Mesenchymal stem cell (in vitro differentiated cells and primary cell): ENCODE measurements around the gene MBNL2.
A peak's percentile ranks its signal among the peaks of the same experiment; 100 is the strongest.

ENCODE experiments used
- DNase-seq: peaks from one replicate; pipeline ENCODE4 v3.0.0-alpha.2; 2013
- H2AFZ ChIP-seq: one replicate; pipeline ENCODE4 v1.6.1; 2013; ENCODE audit warnings: low read depth, mild to moderate bottlenecking, control low read depth, inconsistent platforms, low read length, moderate library complexity
- H2AK5ac ChIP-seq: 2 replicates; pipeline ENCODE4 v1.6.1; 2013; ENCODE audit warnings: low read length, moderate library complexity, mild to moderate bottlenecking, inconsistent platforms; ENCODE audit not compliant: severe bottlenecking
- H2BK120ac ChIP-seq: one replicate; pipeline ENCODE4 v1.6.1; 2013; ENCODE audit warnings: low read depth, mild to moderate bottlenecking, inconsistent platforms, low read length, moderate library complexity
- H2BK12ac ChIP-seq, 2 experiments: one replicate each; pipeline ENCODE4 v1.6.1; 2013; ENCODE audit warnings: inconsistent platforms in 2 of 2, low read length in 2 of 2, mild to moderate bottlenecking in 2 of 2, moderate library complexity in 2 of 2, control low read depth in 1 of 2
- H2BK15ac ChIP-seq: one replicate; pipeline ENCODE4 v1.6.1; 2013; ENCODE audit warnings: mild to moderate bottlenecking, low read depth, inconsistent platforms; ENCODE audit not compliant: poor library complexity, severe bottlenecking
- H2BK5ac ChIP-seq: 2 replicates; pipeline ENCODE4 v1.6.1; 2013; ENCODE audit warnings: low read depth, mild to moderate bottlenecking, low read length, control low read depth, inconsistent platforms; ENCODE audit not compliant: poor library complexity, severe bottlenecking
- H3K14ac ChIP-seq, 2 experiments: one replicate each; pipeline ENCODE4 v1.6.1; 2013; ENCODE audit warnings: inconsistent platforms in 2 of 2, low read length in 2 of 2, control low read depth in 1 of 2, mild to moderate bottlenecking in 1 of 2, moderate library complexity in 1 of 2
- H3K18ac ChIP-seq, 2 experiments: one replicate each; pipeline ENCODE4 v1.6.1; 2013; ENCODE audit warnings: inconsistent platforms in 2 of 2, low read length in 2 of 2, control low read depth in 1 of 2, low read depth in 1 of 2, mild to moderate bottlenecking in 1 of 2
- H3K23ac ChIP-seq, 2 experiments: one replicate each; pipeline ENCODE4 v1.6.1; 2013; ENCODE audit warnings: inconsistent platforms in 2 of 2, low read length in 2 of 2, mild to moderate bottlenecking in 2 of 2, moderate library complexity in 2 of 2, control low read depth in 1 of 2
- H3K27ac ChIP-seq: 2 replicates; pipeline ENCODE4 v1.5.1; 2013; ENCODE audit warnings: mild to moderate bottlenecking, moderate library complexity, low read length, control low read depth, inconsistent platforms; ENCODE audit not compliant: poor library complexity, severe bottlenecking
- H3K27me3 ChIP-seq, 2 experiments: 2 replicates each; pipeline versions ENCODE4 v1.6.1 to v1.7.0; 2013; ENCODE audit warnings: low read length in 2 of 2, mild to moderate bottlenecking in 2 of 2, moderate library complexity in 2 of 2, control low read depth in 1 of 2, inconsistent platforms in 1 of 2; ENCODE audit not compliant: control insufficient read depth in 1 of 2, insufficient read depth in 1 of 2
- H3K36me3 ChIP-seq, 2 experiments: 2 replicates each; pipeline versions ENCODE4 v1.6.1 to v1.7.0; 2013; ENCODE audit warnings: low read length in 2 of 2, control low read depth in 1 of 2, inconsistent platforms in 1 of 2, low read depth in 1 of 2, mild to moderate bottlenecking in 1 of 2; ENCODE audit not compliant: insufficient read depth in 2 of 2, control insufficient read depth in 1 of 2
- H3K4ac ChIP-seq, 2 experiments: one replicate each; pipeline ENCODE4 v1.6.1; 2013; ENCODE audit warnings: inconsistent platforms in 2 of 2, low read length in 2 of 2, mild to moderate bottlenecking in 2 of 2, moderate library complexity in 2 of 2, control low read depth in 1 of 2, low read depth in 1 of 2
- H3K4me1 ChIP-seq: 2 replicates; pipeline ENCODE4 v1.6.1; 2013; ENCODE audit warnings: low read depth, low read length, control low read depth; ENCODE audit not compliant: control insufficient read depth, insufficient read depth
- H3K4me2 ChIP-seq: 2 replicates; pipeline ENCODE4 v1.6.1; 2013; ENCODE audit warnings: low read length, mild to moderate bottlenecking, inconsistent platforms; ENCODE audit not compliant: poor library complexity, severe bottlenecking
- H3K4me3 ChIP-seq, 2 experiments: 2 replicates each; pipeline versions ENCODE4 v1.5.1 to v1.7.0; 2013; ENCODE audit warnings: low read length in 2 of 2, mild to moderate bottlenecking in 2 of 2, control low read depth in 1 of 2, low read depth in 1 of 2; ENCODE audit not compliant: insufficient read depth in 1 of 2
- H3K79me1 ChIP-seq: replicated peaks from 2 replicates; pipeline ENCODE4 v1.6.1; 2013; ENCODE audit warnings: mild to moderate bottlenecking, control low read depth, low read length, inconsistent platforms; ENCODE audit not compliant: poor library complexity, severe bottlenecking
- H3K9ac ChIP-seq: 2 replicates; pipeline ENCODE4 v1.7.0; 2013; ENCODE audit warnings: mild to moderate bottlenecking, low read length, moderate library complexity
- H3K9me3 ChIP-seq: 2 replicates; pipeline ENCODE4 v1.7.0; 2013; ENCODE audit warnings: mild to moderate bottlenecking, low read length; ENCODE audit not compliant: control insufficient read depth
- H4K8ac ChIP-seq: one replicate; pipeline ENCODE4 v1.6.1; 2013; ENCODE audit warnings: inconsistent platforms, mild to moderate bottlenecking, low read length, moderate library complexity
- H4K91ac ChIP-seq: one replicate; pipeline ENCODE4 v1.6.1; 2013; ENCODE audit warnings: mild to moderate bottlenecking, low read length, inconsistent platforms
- WGBS: methylation state at CpG from one replicate; pipeline ENCODE4 v1.1.7; 2013; ENCODE audit warnings: mixed read lengths; 5-methylcytosine and 5-hydroxymethylcytosine counted together

The MBNL2 gene

DNA sequence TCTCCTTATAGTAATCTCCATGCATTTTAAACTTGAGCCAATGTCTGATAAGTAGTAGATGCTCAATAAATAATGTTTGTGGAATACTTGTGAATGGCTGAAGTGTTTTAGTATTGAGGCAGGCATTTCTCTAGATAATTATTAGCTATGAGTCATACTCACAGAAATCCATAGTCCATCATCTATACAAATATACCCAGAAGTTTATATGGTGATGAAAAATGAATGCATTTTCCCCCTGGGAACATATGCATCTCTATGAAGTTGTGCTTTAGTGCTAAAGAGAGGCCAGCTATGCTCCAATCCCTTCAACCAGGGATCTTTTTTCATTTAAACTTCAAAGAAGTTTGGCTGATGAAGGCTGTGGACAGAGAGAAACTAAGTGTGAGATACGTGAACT is 17.2 kb downstream of the MBNL2 start:
- Histone ChIP-seq H2BK12ac (no peak overlapping the region), H2BK15ac (no peak overlapping the region), H2AK5ac (no peak overlapping the region), H3K4me2 (no peak overlapping the region), H3K4me1 (peaks cover 14% of the 10 kb centered on the region), H3K4me3 (no peak overlapping the region), H3K9me3 (no peaks in the 10 kb centered on the region), H2BK120ac (no peak overlapping the region), H4K8ac (no peak overlapping the region), H3K27me3 (no peaks in the 10 kb centered on the region), H2BK5ac (no peak overlapping the region), H3K4ac (no peak overlapping the region), H3K23ac (no peak overlapping the region), H4K91ac (no peak overlapping the region), H3K27ac (peak overlapping the region; percentile 66), H3K79me1 (peaks cover 19% of the 10 kb centered on the region), H2AFZ (no peak overlapping the region), H3K9ac (no peak overlapping the region), H3K14ac (no peak overlapping the region), H3K18ac (no peak overlapping the region), H3K36me3 (peaks cover 4 to 11% of the 10 kb centered on the region in 2 experiments)
- 79% methylated on average over 1 of the region's 1 CpG for WGBS
- DNase-seq: no peak

DNA sequence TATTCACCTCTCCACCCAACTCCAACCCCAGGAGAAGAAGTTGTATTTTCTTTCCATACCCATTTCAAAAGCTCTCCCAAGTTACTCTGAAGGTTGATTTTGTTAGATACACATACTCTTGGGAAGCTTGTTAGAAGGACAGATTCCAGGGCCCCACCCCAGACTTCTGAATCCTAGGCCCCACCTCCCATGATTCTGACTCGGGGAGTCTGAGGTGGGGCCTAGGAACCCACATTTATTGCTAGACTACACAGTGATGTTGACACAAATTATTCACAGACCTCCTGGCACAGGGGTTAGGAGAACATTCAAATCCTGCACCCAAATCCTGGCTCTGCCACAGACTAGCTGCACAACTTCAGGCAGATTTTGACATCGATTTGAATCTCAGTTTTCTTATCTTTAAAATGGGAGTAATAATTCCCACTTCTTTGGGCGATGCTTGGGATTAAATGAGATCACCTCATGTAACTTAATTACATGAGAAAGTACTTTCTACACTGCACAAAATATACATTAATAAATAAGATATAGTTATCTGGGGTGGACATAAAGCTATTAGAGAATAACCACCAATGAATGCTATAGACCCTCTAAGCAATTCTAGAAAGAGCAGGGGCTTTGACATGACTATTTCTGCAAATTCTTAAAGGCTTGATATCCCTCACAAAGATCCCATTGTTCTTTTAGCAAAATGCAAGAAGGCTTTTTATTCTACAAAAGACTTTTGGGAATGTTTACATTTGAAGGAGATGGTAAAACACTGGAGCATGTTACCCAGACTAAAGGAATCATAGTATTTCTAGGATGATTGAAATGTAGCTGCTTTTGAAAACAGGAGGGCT is 18.0 kb downstream of the MBNL2 start:
- Histone ChIP-seq H3K23ac (no peak overlapping the region), H2AK5ac (peak overlapping the region; percentile 38), H3K4me2 (no peak overlapping the region), H3K14ac (no peak overlapping the region), H2BK120ac (no peak overlapping the region), H3K9ac (no peak overlapping the region), H3K36me3 (peaks cover 0 to 5% of the 10 kb centered on the region in 2 experiments), H3K18ac (no peak overlapping the region), H3K79me1 (peaks cover 19% of the 10 kb centered on the region), H4K91ac (no peak overlapping the region), H2BK5ac (no peak overlapping the region), H3K4ac (no peak overlapping the region), H3K4me1 (peaks cover 14% of the 10 kb centered on the region), H3K9me3 (no peaks in the 10 kb centered on the region), H3K27ac (peak overlapping the region; percentile 66), H2AFZ (no peak overlapping the region), H4K8ac (no peak overlapping the region), H3K27me3 (no peaks in the 10 kb centered on the region), H2BK15ac (no peak overlapping the region), H3K4me3 (no peak overlapping the region), H2BK12ac (no peak overlapping the region)
- WGBS: 97% methylated on average over 1 of the region's 3 CpGs
- DNase-seq: no peak

DNA sequence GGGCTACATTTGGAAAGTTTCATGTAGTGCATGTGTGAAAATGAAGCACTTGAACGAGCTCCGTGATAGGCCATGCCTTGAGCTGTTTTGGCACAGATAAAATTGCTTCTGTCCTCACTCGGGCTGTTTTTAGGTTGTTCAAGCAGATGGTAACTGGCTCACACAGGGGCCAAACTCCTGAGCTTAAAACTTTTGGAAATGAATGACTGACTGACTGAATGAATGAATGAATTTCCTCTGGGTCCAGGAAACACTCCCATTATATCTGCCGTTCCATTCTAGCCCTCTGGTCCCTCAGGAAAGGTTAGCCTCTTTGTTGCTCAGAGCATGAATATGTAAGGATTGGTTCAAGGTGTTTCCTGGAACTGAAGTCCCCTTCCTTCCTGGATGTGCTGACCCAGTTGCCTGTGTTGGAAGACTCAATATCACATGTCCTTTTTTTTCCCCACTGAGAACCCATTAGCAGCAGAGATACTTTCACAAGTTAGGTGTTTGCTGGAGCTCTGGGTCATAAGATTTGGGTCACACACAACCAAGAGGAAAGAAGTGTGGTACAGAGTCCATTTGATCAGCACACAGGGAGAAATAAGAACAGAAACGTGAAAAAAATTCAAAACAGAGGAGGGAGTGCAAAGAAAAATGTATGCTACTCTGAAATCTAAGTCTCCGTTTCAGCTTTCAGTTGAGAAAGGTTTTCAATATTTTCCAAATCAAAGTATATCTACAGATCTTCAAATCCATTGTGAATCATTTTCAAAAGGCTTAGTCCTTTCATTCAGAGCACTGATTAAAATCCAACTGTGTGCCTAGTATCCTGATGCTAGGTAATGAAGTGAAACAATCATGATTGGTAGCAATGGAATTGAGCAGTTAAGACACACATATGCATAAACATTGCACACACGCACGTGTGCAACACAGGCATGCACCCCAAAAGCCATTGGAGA is 18.9 kb downstream of the MBNL2 start:
- Histone ChIP-seq H2AK5ac (peak overlapping the region; percentile 2), H3K18ac (peak overlapping the region in 1 of 2 experiments; percentile 11), H3K27me3 (no peaks in the 10 kb centered on the region), H3K36me3 (no peaks in the 10 kb centered on the region), H3K4me3 (no peak overlapping the region), H2BK15ac (no peak overlapping the region), H3K14ac (no peak overlapping the region), H3K9me3 (no peaks in the 10 kb centered on the region), H3K9ac (no peak overlapping the region), H3K79me1 (peaks cover 19% of the 10 kb centered on the region), H3K4ac (no peak overlapping the region), H2BK12ac (no peak overlapping the region), H2BK5ac (no peak overlapping the region), H4K91ac (no peak overlapping the region), H3K4me1 (peaks cover 14% of the 10 kb centered on the region), H3K27ac (no peak overlapping the region), H2AFZ (no peak overlapping the region), H4K8ac (no peak overlapping the region), H2BK120ac (no peak overlapping the region), H3K4me2 (no peak overlapping the region), H3K23ac (no peak overlapping the region)
- WGBS: 94% methylated on average over 8 of the region's 8 CpGs
- DNase-seq: no peak

DNA sequence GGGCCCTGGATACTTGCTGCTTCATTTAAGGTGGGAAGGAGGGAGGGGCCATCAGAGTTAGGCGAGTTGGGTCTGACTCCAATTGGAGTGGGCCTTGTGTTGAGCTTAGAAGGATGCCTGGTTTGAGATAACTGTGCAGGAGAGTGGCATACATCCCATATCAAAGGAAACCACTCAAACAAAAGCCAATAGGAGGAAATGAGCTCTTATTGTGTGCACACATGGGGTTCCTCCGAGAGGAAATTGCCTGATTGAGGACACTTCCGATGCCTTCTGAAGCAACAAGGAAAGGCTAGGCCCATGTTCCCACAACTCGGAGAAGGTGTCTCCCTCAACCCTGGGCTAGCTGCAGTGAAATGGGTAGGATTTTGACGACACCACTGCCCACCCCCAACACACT is 19.6 kb downstream of the MBNL2 start:
- H3K4ac ChIP-seq: no peak overlapping the region
- no peak overlapping the region for H2BK12ac ChIP-seq
- no peak overlapping the region for H3K23ac ChIP-seq
- DNase-seq: no peak
- H3K9me3 ChIP-seq: no peaks in the 10 kb centered on the region
- H2AFZ ChIP-seq: no peak overlapping the region
- H3K18ac ChIP-seq: no peak overlapping the region
- peaks cover 18% of the 10 kb centered on the region for H3K79me1 ChIP-seq
- no peak overlapping the region for H3K4me3 ChIP-seq
- WGBS: 95% methylated on average over 4 of the region's 5 CpGs
- H3K14ac ChIP-seq: no peak overlapping the region
- no peak overlapping the region for H3K4me2 ChIP-seq
- H3K9ac ChIP-seq: no peak overlapping the region
- H2AK5ac ChIP-seq: no peak overlapping the region
- H4K91ac ChIP-seq: peak overlapping the region; percentile 18
- H3K27me3 ChIP-seq: no peaks in the 10 kb centered on the region
- no peak overlapping the region for H2BK15ac ChIP-seq
- H3K27ac ChIP-seq: no peak overlapping the region
- no peak overlapping the region for H2BK120ac ChIP-seq
- peaks cover 14% of the 10 kb centered on the region for H3K4me1 ChIP-seq
- no peak overlapping the region for H4K8ac ChIP-seq
- H2BK5ac ChIP-seq: no peak overlapping the region
- no peaks in the 10 kb centered on the region for H3K36me3 ChIP-seq
